GM06990 (cell line): ENCODE data around the gene RNF187.

Experiments
- DNase-seq: peaks from one replicate; pipeline ENCODE4 v3.0.0-alpha.2; 2011; ENCODE audit not compliant: insufficient read length; ENCODE audit errors: extremely low read depth
- H3K27me3 ChIP-seq: replicated peaks from 2 replicates; pipeline ENCODE4 v1.6.0; 2011; ENCODE audit warnings: low read length; ENCODE audit not compliant: control insufficient read depth, insufficient read depth
- H3K36me3 ChIP-seq: 2 replicates; pipeline ENCODE4 v1.5.1; 2011; ENCODE audit warnings: low read length; ENCODE audit not compliant: control insufficient read depth, insufficient read depth
- H3K4me3 ChIP-seq: replicated peaks from 2 replicates; pipeline ENCODE4 v1.5.1; 2011; ENCODE audit warnings: low read depth, mild to moderate bottlenecking, control low read depth, low read length
- CTCF ChIP-seq: IDR thresholded peaks from 2 replicates; pipeline ENCODE4 v1.5.1; 2011; ENCODE audit warnings: low read length, control low read depth, mild to moderate bottlenecking, inconsistent platforms; ENCODE audit not compliant: insufficient read depth, poor library complexity, severe bottlenecking

RNF187 gene

DNA sequence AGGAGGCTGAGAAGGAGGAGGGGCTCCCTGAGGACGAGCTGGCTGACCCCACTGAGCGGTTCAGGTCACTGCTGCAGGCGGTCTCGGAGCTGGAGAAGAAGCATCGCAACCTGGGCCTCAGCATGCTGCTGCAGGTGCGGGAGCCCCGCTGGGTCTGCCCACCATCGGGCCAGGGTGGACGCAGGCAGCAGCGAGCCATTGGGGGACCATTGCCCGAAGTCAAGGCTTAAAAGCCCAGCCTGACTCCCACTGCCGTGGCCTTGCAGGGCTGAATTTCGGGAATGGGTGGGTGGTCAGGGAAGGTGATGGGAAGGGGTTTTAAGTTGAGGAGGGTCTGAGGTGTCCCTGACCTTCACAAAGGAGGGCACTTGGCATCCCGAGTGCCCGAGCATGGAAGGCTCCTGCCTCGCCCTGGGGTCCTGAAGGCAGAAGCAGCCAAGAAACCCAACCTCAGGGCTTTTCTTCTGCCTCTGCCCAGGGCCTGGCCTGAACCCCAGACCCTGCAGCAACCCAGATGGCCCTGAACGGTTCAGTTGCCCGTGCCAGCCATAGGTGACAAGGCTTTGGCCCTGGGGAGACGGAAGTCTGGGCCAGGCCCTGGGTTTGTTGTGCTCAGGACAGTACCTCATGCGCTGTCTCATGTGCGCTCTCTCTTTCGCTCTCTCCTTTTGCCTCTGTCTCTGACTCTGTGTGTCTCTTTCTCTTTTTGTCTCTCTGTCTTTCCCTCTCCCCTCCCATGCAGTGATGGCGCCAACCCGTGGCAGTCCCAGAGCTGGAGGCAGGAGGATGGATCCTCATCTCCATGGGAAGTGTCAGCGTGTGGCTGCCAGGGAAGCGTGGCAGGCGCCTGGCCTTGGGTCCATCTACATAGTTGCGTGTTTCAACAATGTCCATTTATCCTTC lies 6.2 kb downstream of the RNF187 start:
- peaks cover 29% of the 10 kb centered on the region for H3K36me3 ChIP-seq
- no peak for TF ChIP-seq CTCF
- no peak overlapping the region for H3K4me3 ChIP-seq
- no peak for DNase-seq
- no peaks in the 10 kb centered on the region for H3K27me3 ChIP-seq

DNA sequence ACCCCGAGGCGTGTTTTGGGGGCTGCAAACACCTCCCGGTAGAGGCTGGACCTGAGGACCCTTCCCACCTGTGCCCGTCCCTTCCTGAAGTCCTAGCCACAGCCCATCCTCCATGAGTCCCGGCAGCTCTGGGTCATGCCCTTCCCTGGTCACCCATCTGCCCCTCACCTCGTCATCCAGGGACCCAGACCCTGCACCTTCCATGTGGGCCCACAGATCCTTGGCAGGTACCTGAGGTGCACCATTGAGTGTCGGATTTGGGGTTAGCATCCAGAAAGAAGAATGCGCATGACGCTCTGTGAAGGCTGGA lies 6.8 kb downstream of the RNF187 start:
- no peak for TF ChIP-seq CTCF
- DNase-seq, result no peak
- Histone ChIP-seq H3K36me3 (peaks cover 29% of the 10 kb centered on the region), H3K27me3 (no peaks in the 10 kb centered on the region), H3K4me3 (no peak overlapping the region)

DNA sequence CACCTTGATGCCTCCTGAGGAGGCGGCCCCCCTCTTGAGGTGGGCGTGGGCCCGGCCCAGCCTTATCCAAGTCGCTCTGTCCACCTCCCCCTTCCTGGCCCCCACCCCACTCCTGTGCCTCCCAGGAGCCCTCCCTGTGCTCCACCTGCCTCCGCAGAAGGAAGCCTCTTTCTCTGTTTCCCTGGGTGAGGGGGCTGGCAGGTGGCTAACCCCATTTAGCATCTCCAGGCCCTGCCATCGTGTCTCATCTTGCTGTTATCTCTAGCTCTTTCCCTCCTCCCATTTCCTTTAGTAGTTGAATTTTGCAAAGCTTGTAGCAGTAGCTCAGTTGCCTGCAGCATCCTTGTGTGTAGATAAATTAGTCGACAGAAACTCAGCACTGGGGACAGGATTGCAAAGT lies 7.2 kb downstream of the RNF187 start:
- Histone ChIP-seq H3K36me3 (peaks cover 29% of the 10 kb centered on the region), H3K27me3 (no peaks in the 10 kb centered on the region), H3K4me3 (no peak overlapping the region)
- DNase-seq, result no peak
- TF ChIP-seq CTCF, result no peak

DNA sequence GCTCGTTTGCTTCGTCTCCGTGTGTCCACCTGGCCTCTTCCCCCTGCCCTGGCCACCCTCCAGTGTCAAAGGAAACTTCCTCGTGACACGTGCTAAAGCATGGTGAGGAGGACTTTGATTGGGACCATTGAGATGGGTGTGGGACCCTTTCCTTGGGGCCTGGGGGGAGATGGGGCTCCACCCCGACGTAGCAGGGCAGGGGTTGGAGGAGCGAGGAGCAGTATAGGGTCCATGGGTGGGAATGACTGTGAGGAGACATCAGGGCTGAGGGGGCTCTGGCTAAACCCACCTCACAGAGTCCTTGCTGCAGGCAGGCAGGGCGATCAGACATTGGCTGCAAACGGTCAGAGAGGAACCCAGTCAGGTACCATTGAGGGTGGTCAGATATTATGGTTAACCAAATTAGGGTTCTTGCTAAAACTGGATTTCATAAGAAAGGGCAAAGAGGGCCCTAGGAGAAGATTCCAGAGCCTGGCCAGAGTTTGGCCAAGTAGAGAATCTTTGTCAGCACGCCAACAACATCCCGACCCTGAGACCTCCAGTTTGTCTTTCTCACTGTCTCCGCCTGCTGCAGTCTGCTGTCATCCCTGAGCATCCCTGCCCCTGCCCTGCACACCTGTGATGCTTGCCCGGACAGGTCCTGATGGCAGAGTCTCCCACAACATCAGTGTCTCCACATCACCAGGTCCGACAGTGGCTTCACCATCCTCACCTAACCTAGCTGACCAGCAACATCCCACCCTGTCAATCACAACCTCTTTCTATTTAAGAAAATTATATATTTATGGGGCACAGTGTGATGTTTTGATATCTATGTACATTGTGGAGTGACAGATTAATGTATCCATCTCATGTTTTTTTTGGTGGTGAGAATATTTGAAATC lies 8.0 kb downstream of the RNF187 start:
- Histone ChIP-seq H3K4me3 (no peak overlapping the region), H3K36me3 (peaks cover 27% of the 10 kb centered on the region), H3K27me3 (no peaks in the 10 kb centered on the region)
- no peak for TF ChIP-seq CTCF
- DNase-seq, result no peak

GRCh38 chr1:228496084-228496483 lies 8.9 kb downstream of the RNF187 start:
- H3K4me3 ChIP-seq, result no peak overlapping the region
- no peak for TF ChIP-seq CTCF
- no peaks in the 10 kb centered on the region for H3K27me3 ChIP-seq
- DNase-seq, result no peak
- peaks cover 20% of the 10 kb centered on the region for H3K36me3 ChIP-seq
